GM19438 (cell line): ENCODE results near the gene HK1.
"Not testable (repeated sequence)": the region's sequence is repeated elsewhere in the genome, so short reads cannot be mapped to it uniquely, and the experiment has no call there.

Source experiments
- ATAC-seq: cut with Tn5 transposase; IDR thresholded peaks from one replicate; pipeline ENCODE4 v1.9.1; 2021; ENCODE audit warnings: low read depth; ENCODE audit not compliant: unreplicated experiment

The HK1 gene

DNA sequence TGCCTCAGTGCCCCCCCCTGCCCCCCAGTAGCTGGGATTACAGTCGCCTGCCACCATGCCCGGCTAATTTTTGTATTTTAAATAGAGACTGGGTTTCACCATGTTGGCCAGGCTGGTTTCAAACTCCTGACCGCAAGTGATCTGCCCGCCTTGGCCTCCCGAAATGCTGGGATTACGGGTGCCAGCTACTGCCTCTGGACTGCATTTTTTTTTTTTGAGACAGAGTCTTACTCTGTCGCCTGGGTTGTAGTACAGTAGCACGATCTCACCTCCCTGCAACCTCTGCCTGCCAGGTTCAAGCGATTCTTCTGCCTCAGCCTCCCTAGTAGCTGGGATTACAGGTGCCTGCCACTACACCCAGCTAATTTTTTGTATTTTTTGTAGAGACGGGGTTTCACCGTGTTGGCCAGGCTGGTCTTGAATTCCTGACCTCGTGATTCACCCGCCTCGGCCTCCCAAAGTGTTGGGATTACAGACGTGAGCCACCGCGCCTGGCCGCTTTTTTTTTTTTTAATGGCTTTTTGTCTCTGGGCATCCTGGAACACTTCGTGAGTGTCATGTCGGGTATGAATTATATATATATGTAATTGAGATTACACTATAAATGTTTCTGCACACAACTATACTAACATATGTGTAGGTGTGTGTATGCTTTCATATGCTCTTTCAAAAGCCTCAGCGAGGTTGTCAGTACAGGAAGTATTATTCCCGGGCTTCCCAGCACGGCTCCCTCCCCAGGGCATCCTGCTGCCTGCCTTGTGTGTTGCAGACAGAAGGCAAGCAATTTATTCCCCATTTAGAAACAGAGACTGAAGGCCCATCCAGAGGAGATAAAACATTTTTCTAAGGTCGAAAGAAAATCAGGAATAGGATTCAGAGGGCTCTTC lies 47.6 kb downstream of the HK1 start:
- ATAC-seq = not testable (repeated sequence)

DNA sequence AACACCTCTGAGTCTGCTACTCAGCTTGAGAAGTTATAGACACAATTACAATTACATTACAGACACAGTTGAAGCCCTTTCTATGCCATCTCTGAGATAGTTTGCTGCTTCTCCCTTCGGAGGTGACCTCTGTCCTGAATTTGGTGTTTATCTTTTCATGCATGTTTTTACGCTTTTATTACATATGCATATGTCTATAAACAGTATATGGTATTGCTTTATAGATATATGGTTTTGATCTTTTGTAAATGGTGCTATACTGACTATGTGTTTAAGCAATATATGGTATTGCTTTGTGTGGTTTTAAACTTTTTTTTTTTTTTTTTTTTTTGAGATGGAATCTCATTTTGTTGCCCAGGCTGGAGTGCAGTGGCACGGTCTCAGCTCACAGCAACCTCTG lies 48.4 kb downstream of the HK1 start:
- ATAC-seq = no peak

DNA sequence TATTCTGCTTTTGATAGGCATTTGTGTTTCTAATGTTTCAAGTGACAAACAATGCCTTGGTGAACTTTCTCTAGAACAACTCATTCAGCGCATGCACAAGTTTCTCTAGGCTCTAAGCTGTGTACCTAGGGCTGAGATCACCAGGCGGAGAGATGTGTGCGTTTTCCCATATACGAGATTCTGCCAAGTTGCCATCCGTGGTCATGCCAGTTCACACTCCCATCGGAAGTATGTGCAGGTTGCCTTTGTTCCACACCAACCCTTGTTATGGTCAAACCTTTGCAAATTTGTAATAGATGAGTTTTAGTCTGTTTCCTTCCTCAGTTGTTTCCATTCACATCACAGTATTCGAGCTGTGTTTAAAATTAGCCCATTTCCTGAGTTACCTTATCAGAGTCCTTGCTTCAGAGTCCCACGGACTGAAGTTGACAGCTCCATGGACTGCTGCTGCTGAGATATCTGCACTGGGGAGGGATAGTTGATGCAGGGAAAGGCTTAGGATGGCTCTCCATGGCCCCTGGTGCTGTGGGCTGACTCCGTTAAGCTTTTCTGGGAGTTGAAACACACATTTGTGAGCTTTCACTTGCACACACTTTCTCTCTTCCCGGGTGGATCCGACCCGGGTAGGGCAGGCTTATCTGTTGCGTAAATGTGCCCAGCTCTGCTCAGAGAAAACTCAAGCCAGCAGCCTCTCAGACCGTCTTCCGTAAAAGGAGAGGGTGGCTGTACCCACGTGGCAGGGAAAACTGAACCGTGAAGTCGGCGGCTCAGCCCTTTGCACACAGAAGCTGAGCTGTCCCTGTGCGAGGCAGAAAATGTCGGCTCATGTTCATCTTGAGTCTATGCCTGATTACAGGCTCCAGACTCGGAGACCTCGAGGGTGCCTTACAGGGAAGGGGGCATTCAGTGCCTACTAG lies 49.4 kb downstream of the HK1 start:
- ATAC-seq = peak; percentile 60

DNA sequence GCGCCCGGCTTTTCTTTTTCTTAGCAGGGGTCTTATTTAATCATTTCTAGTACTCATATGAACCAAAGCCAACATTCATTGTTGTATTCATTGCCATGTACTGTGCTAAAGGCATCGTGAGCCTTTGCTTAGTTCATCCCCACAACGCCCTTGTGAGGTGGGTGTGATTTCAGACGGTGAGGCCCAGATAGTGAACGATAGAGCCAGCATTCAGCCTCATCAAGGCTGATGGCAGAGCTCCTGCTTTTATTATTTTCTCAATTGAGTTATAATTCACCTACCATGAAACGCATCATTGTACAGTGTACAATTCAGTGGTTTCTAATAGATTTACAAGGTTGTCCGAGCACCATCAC lies 50.1 kb downstream of the HK1 start:
- ATAC-seq = no peak

DNA sequence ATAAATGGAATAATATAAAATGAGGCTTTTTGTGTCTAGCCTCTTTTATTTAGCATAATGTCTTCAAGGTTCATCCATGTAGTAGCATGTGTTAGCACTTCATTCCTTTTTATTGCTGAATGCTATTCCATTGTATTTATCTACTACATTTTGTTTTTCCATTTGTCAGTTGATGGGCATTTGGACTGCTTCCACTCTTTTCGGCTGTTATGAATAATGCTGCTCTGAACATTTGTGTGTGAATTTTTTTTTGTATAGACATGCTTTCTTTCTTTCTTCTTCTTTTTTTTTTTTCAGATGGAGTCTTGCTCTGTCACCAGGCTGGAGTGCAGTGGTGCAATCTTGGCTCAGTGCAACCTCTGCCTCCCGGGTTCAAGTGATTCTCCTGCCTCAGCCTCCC lies 50.6 kb downstream of the HK1 start:
- ATAC-seq = not testable (repeated sequence)

DNA sequence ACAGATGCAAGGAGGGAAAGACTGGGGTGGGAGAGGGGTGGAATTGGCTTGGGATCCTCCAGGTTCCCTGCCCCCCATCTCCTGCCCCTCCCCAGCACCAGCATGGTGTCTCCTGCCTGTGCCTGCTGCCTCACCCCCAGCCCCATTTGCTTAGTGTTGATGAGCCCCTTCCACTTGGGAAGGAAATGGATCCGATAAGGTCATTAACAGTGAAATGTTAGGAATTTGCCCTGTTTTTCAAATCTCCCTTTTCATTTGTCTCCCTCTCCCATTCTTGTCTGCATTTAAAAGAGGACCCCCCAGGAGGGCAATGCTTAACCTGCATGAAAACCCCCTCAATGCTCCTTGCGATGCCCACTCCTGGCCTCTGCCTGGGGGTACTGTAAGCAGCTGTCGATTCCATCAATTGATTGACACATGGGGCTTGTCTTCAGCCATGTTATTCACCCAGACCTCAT lies 51.5 kb downstream of the HK1 start:
- no peak for ATAC-seq

DNA sequence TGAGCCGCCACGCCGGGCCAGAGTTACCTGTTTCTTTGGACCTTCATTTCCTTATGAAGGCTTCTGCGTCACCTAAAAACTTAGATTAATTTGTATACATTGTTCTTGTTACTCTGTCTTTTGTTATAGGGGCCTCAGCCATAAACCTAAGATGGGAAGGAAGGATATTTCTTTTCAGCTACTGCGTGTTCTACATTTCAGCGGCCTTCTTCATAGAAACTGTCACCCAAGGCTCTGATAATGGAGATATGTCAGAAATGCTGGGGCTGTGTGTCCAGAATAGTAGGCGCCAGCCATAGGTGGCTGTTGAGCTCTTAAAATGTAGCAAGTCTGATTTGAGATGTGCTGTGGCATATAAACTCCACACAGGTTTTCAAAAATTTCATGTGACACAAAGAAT lies 52.9 kb downstream of the HK1 start:
- no peak for ATAC-seq

DNA sequence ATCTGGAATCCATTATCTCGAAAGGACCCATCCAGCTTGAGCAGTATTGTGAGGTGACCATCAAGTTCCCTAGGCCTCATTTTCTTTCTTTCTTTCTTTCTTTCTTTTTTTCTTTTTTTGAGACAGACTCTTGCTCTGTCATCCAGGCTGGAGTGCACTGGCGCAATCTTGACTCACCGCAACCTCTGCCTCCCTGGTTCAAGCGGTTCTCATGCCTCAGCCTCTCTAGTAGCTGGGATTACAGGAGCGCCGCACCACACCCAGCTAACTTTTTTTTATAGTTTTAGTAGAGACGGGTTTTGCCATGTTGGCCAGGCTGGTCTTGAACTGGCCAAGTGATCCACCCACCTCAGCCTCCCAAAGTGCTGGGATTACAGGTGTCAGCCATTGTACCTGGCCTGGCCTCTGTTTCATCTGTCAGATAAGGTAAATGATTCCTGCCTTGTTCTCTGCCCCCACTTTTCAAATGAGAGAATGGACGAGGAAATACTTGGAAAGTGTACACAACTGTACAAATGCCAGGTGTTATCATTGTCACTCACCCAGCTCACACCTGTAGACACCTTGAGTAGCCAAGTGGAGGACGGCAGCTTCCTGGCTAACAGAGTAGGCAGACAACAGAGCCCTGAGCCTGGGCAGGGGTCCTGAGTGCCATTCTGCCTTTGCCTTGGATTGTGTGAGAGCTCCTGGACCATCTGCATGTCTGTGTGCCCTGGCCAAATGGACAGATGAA lies 54.1 kb downstream of the HK1 start:
- ATAC-seq = no peak

DNA sequence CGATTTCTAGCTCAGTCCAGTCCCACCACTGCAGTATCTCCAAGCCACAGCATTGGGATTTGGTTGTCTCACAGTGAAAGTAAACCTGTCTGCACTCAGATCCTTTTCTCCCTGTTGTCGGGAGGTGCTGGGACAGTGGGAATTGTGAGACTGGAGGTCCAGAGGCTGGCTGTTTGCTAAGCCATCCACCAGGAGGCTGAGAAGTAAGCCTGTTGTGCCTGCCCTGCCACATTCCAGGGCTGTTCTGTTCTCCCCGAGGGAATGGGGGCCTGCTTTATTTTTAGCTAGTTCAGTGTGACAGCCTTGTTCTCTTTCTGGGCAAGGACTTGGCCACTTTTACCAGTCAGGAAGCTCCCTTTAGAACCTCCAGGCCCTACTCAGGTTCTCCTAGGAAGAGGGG lies 54.9 kb downstream of the HK1 start:
- ATAC-seq = no peak

DNA sequence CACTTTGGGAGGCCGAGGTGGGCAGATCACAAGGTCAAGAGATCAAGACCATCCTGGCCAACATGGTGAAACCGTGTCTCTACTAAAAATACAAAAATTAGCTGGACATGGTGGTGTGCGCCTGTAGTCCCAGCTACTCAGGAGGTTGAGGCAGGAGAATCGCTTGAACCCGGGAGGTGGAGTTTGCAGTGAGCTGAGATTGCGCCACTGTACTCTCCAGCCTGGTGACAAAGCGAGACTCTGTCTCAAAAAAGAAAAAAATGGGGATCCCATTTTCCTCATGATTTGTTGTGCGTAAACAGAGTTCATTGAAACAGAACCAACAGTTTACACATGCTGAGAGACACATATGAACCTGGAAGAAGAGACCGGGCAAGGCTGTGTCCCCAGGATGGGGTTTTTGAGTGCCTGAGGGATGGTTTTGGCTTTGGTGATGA lies 55.6 kb downstream of the HK1 start:
- not testable (repeated sequence) for ATAC-seq

DNA sequence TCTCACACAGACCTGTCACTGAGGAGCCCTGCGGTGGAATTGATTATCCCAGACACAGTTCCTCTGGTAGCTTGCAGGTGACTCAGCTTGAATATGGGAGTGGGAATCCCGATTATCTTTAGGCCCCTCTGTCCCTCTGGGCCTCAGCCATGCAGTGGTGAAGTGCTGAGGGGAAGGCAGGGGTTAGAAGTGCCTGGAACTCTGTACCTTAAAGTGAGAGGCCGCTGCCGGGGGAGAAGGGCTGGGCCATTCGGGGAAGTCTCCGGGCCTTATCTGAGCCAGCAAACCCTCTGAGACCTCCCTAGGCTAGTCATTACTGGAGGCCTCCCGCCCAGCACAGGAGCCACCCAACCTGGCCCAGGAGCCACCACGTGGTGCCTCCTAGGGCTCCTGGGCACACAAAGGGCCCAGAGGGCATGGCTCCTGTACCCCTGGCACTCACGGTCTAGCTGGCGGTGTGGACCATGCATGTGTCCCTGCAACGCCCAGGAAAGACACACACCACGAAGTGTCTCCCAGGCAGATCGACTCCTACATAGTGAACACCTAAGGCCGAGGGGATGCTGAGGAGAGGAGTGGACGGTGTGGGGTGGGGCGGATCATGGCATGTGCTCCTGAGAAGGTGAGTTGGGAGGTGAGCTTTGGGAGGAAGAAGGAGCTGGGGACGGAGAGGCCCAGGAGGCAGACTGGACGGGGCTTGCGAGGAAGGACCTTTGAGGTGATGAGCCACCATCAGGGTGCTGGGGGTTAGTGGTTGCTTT lies 56.2 kb downstream of the HK1 start:
- no peak for ATAC-seq

DNA sequence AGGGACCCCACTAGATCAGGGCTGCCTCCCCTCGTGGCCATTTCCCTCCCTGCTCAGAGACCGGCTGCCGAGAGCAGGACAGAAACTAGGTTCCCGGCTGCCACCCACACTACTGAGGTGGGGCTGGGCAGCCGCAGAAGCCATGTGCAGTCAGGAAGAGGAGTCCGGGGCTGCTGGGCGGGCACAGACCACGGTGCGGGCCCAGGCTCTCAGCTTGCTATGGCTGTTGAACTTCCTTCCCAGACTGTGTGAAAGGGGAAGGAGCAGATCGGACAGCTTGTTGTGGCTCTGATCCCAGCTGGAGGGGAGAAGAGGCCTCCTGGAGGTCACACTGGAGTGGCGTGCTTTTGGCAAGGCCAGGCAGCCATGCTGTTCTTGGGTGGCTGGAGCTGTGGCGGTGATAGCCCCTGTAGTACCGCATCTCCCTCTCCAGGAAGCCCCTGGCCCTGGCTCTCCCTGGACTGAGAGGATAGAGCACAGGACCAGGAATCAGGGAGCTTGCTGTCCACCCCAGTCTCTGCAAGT lies 56.8 kb downstream of the HK1 start:
- no peak for ATAC-seq

DNA sequence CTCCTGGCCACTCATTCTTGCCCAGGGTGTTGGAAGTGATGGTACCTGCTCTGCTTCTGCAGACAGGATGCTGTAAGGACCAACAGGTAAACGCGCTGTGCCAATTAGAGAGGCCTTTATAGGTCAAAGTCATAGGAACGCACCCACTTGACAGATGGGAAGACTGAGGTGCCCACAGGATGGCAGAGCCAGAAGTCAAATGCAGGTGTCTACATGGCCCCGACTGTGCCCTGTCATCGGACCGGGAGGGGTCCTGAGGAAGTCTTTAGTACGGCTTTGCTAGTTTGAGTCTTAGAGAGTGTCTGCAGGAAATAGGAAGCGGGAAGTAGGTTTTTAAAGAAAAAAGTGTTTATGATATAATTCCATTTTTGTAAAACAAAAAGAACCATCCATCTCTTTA lies 57.3 kb downstream of the HK1 start:
- no peak for ATAC-seq

DNA sequence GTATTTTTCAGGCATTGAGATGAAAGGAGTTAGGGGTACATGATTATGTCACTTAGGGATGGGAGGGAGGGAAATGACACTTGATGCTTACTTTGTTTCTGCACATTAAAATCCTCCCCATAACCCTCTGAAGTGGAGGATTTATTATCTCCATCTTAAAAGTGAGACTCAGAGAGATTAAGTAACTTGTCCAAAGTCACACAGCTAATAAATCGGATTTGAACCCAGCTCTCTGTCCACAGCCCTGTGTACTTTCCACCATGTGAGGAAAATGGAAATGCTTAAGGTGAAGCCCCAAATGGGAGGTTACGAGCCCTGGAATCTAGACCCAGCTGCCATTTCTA lies 58.6 kb downstream of the HK1 start:
- no peak for ATAC-seq

DNA sequence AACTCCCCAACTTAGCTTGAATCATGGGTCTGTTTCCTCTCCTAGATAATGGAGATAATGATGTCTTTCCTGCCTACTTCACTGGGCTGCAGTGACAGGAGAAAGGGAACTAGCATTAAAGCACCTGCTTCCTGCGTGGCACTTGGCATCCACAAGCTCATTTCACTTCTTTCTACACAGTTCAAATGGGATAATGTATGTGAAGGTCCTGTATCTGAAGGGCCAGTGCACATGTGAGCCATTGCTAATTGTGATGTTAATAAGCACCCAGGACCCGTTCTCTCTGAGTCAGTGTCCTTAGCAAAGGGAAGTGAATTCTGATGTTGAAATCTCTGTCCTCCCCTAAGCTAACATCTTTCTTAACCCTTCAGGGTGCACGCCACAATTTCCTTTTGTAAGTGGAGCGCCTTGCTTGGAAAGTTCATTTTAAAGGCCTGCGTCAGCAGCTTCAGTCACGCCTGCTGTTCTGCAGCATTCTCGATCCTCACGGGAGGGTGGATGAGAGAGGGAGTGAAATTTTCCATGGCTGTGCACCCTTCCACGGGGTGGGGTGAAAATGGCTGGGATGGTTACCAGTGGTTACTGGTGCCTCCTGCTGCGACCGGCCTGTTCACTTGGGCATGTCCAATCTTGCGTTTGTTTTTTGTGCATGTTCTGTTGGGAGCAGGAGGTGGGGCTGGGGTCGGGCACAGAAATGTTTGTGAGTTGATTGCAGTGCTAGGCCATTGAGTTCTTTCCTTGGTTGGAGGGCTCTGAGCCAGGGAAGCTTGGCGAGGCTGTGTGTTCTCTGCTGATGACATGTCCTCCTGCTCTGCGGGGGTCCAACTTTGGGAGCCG lies 59.2 kb downstream of the HK1 start:
- no peak for ATAC-seq

DNA sequence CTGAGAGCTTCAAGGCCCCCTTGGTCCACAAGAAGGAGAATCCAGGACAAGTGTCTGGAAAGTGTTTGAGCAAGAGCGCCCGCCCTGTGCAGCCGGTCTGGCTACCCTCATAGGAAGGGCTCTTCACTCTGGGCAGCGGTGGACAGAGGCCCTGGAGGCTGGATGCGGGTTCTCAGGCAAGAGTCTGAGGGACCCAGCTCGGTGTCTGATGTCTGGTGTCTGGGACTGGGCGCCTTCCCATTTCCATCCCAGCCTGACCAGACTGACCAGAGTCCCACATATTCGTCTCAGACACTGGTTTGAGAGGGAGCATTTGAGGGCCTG lies 59.8 kb downstream of the HK1 start:
- ATAC-seq = no peak

DNA sequence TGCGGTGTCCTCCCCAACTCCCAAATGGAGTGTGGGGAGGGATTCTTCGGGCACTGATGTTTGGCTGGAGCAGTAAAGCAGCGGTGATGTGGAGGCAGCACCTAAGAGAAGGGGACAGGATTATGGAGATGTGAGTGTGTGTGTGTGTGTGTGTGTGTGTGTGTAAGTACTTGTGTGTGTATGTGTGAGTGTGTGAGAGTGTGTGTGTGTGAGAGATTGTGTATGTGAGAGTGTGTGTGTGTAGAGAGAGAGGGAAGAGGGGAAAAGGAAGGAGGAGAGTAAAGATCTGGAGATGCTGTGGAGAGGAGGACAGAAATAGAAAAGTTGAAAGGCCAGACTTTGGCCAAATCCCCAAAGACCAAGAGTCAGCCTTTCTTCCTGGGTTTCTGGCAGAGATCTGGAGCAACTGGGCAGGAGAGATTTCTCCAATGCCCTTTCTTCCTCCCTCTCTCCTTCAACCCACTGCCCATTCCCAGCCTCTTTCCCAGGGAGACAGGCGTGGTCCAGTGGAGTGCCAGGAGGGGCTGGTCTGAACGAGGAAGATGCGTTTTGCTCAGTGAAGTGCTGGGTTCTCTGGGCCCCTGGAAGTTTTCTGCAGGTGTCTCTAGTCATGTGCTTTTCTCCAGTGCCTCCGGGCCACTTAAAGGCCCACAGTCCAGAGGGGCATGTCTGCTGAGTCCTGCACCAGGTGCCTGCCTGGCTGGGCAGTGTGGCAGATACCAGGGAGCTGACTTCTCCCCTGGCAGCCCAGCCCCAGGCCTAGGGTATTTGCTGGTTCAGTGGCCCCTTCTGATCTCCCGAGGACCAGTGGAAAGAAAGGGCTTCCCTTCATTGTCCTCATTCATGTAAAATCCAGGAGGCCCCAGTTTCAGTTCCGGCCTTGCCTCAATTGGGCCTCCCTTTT lies 60.5 kb downstream of the HK1 start:
- no peak for ATAC-seq

DNA sequence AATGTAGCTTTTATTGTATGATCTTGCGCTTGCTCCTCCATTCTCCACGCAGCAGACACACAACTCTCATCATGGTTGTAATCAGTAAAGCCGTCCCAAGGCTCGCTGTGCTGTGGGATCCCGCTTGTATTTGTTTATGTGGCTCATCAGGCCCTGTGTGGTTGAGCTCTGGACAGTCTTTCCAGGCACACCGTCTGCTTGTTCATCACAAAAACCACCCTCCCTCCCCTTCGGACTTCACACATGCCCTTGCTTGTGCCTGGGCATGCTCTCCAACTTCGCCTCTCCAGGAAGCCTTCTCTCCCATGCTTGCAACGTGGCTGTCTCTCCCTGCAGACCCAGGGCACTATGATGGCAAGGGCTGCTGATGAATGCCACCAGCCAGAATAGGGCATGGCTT lies 62.4 kb downstream of the HK1 start:
- ATAC-seq = no peak
